ENCODE data around the gene BRINP1. TPM values are rescaled to one million over a fixed set of nuclear protein-coding genes. Genes with fewer than 3 reads are reported as not detected.

The BRINP1 gene
- total RNA-seq, 2 donors from 2014 or later = 1.8 to 4.3 TPM

DNA sequence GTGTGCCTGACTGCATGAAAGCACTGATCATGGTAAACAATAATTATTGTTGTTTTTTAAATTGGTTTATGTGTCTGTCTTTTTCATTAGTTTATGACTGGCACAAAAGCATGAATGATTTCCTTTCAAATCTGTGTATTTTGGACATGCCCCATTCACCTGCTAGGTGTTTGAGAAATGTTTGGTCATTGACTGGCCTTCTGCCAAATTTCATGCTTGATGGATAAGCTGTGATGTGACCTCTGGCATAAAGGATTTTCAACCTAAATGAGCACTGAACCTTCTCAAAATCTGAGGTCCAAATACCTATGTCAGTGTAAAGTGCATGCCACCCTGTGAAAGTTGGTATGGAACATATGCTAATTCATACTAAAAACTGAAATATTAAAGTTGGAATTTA, 204.5 kb downstream of the BRINP1 start:
- no peak overlapping the region for H3K27ac ChIP-seq
- no peak for TF ChIP-seq CTCF (IDR thresholded peaks at IDR 0.05)
- ATAC-seq (ENCODE audit: insufficient number of reproducible peaks, low FRiP score, low read depth) (no peak), DNase-seq (ENCODE audit: low spot score) (no peak)
- H3K36me3 ChIP-seq = no peaks in the 10 kb centered on the region
- no peaks in the 10 kb centered on the region for H3K27me3 ChIP-seq (replicated peaks; ENCODE audit: insufficient read depth)
- H3K9me3 ChIP-seq = no peaks in the 10 kb centered on the region
- no peak overlapping the region for H3K4me3 ChIP-seq
- H3K4me1 ChIP-seq (ENCODE audit: control insufficient read depth in 1 of 2, low read depth in 2 of 2) = no peaks in the 10 kb centered on the region

DNA sequence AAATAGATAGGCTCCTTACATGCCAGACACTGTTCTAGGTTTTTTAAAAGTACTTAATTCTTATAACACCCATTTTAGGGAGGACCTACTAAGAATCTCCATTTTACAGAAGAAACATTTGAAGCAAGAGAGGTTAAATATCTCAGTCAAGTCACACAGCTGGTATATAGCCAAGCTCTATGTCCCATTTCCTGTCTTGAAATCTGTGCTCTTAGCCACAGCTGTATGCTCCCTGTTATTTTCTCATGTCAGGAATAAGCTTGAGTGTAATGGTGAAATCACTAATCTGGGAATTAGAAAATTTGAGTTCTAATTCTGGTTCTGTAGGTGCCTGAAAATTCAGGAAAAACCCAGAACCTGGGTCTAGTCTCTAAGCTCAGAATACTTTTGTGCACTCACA, 208.7 kb downstream of the BRINP1 start:
- Histone ChIP-seq H3K9me3 (no peaks in the 10 kb centered on the region), H3K4me3 (no peak overlapping the region), H3K4me1 (ENCODE audit: control insufficient read depth in 1 of 2, low read depth in 2 of 2) (peaks cover 0 to 3% of the 10 kb centered on the region in 2 donors), H3K36me3 (no peaks in the 10 kb centered on the region), H3K27ac (no peak overlapping the region), H3K27me3 (replicated peaks; ENCODE audit: insufficient read depth) (no peaks in the 10 kb centered on the region)
- no peak for ATAC-seq (ENCODE audit: insufficient number of reproducible peaks, low FRiP score, low read depth)
- no peak for TF ChIP-seq CTCF (IDR thresholded peaks at IDR 0.05)
- no peak for DNase-seq (ENCODE audit: low spot score)

DNA sequence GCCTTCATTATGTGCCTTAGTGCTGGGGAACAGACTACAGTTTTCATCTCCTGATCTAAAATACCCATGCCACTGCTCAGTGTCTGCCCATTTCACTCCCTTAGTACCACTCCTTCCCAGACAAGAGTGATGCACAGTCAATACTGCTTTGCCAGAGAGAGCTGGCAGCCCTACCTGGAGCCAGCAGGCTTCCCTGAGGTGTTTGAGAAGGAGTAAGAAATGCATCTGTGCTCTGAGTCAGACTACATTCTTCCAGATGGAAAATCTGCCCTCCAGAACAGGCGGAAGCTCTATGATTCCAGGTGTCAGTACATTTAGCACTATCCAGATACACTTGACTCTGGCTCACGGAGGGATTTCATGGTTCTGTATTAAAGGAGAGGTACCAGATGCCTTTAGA, 209.8 kb downstream of the BRINP1 start:
- H3K36me3 ChIP-seq = no peaks in the 10 kb centered on the region
- no peak for TF ChIP-seq CTCF (IDR thresholded peaks at IDR 0.05)
- no peak overlapping the region for H3K4me3 ChIP-seq
- DNase-seq (ENCODE audit: low spot score) (no peak), ATAC-seq (ENCODE audit: insufficient number of reproducible peaks, low FRiP score, low read depth) (no peak)
- peaks cover 0 to 3% of the 10 kb centered on the region in 2 donors for H3K4me1 ChIP-seq (ENCODE audit: control insufficient read depth in 1 of 2, low read depth in 2 of 2)
- no peaks in the 10 kb centered on the region for H3K27me3 ChIP-seq (replicated peaks; ENCODE audit: insufficient read depth)
- H3K9me3 ChIP-seq = no peaks in the 10 kb centered on the region
- H3K27ac ChIP-seq = no peak overlapping the region

DNA sequence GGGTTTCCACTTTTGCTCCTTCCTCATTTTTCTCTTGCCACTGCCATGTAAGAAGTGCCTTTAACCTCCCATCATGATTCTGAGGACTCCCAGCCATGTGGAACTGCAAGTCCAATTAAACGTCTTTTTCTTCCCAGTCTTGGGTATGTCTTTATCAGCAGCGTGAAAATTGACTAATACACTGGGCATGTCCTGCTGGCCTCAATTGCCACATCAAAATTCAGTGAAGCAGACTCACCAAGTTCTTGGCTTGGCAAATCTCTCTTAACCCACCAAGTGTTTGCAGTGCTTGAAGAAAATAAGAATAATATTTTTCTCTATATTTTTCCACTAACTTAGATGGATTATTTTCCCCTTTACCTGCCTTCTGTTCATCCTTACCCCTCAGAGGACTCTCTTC, 212.0 kb downstream of the BRINP1 start:
- Histone ChIP-seq H3K27ac (no peak overlapping the region), H3K4me1 (ENCODE audit: control insufficient read depth in 1 of 2, low read depth in 2 of 2) (peaks cover 0 to 3% of the 10 kb centered on the region in 2 donors), H3K36me3 (no peaks in the 10 kb centered on the region), H3K4me3 (no peak overlapping the region), H3K27me3 (replicated peaks; ENCODE audit: insufficient read depth) (no peaks in the 10 kb centered on the region), H3K9me3 (no peaks in the 10 kb centered on the region)
- TF ChIP-seq CTCF (IDR thresholded peaks at IDR 0.05) = no peak
- no peak for ATAC-seq (ENCODE audit: insufficient number of reproducible peaks, low FRiP score, low read depth)
- no peak for DNase-seq (ENCODE audit: low spot score)

- no peaks in the 10 kb centered on the region for H3K27me3 ChIP-seq (replicated peaks; ENCODE audit: insufficient read depth)
- DNase-seq (ENCODE audit: low spot score) (no peak), ATAC-seq (ENCODE audit: insufficient number of reproducible peaks, low FRiP score, low read depth) (no peak)
- H3K27ac ChIP-seq = no peak overlapping the region
- H3K4me3 ChIP-seq = no peak overlapping the region
- no peaks in the 10 kb centered on the region for H3K36me3 ChIP-seq
- H3K4me1 ChIP-seq (ENCODE audit: control insufficient read depth in 1 of 2, low read depth in 2 of 2) = peaks cover 0 to 3% of the 10 kb centered on the region in 2 donors
- no peaks in the 10 kb centered on the region for H3K9me3 ChIP-seq
- no peak for TF ChIP-seq CTCF (IDR thresholded peaks at IDR 0.05)
Measured at GRCh38 chr9:119156354-119156753, 212.9 kb downstream of the BRINP1 start.

All from thoracic aorta (tissue), 2 donors.